Measurements from ENCODE around the gene ANKRD1. TPM values are rescaled to one million over a fixed set of nuclear protein-coding genes. Genes with fewer than 3 reads are reported as not detected.
A peak's percentile ranks its signal among the peaks of the same experiment; 100 is the strongest.

ANKRD1 gene
- total RNA-seq, 1 experiment from 2014 or later, result not detected

DNA sequence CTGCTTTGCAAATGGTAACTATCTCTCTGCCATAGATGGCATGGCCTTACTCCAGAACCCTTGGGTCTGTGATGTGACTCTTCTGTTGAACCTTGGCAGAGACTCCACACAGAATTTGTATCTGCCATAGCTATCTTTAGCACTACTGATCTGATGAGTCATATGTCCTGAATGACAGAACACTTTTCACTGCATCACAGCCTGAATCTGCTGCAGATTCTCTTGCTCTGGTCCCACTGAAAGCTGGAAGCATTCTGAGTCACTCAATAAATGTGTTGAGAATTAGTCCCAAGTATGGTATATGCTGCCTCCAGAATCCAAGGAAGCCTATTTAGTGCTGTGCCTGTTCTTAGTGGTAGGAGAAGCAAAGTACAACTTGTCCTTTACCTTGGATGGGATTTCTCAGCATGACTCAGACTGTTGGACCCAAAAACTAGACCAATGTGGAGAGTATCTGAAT lies 39.5 kb upstream of the ANKRD1 start:
- Histone ChIP-seq H3K27ac (ENCODE audit: low read depth, low read length) (no peak overlapping the region), H3K27me3 (ENCODE audit: insufficient read depth, low read length) (no peaks in the 10 kb centered on the region), H3K9me3 (ENCODE audit: control insufficient read depth in 1 of 2, insufficient read depth in 1 of 2, low read depth in 1 of 2, low read length in 2 of 2) (no peaks in the 10 kb centered on the region), H3K36me3 (ENCODE audit: control insufficient read depth in 1 of 2, insufficient read depth in 2 of 2, low read length in 2 of 2) (no peaks in the 10 kb centered on the region), H3K9ac (ENCODE audit: low read length) (no peak overlapping the region), H3K4me3 (replicated peaks in 1 of 2; ENCODE audit: low read depth in 1 of 2, low read length in 2 of 2) (no peak overlapping the region), H3K4me2 (ENCODE audit: low read length) (peak overlapping the region; percentile 47), H4K20me1 (ENCODE audit: insufficient read depth) (no peaks in the 10 kb centered on the region), H3K4me1 (ENCODE audit: control insufficient read depth in 1 of 2, insufficient read depth in 2 of 2, low read length in 2 of 2) (peaks cover 0 to 12% of the 10 kb centered on the region in 2 experiments; a peak in 2 of 4 replicates), H3K79me2 (ENCODE audit: insufficient read depth, low read length) (no peaks in the 10 kb centered on the region), H3K9me2 (ENCODE audit: insufficient read depth) (no peaks in the 10 kb centered on the region), H2AFZ (ENCODE audit: low read depth, low read length, poor library complexity, severe bottlenecking) (no peak overlapping the region)
- no TSS peak for BruUV-seq (replicated peaks)
- 0 out of 2 replicates have a peak, but pooled peaks have one; percentile 15 for TF ChIP-seq JUND (IDR thresholded peaks at IDR 0.05)
- no peak for TF ChIP-seq SRF (IDR thresholded peaks at IDR 0.05; ENCODE audit: low read depth)
- peak; percentile 41; the same call in 1 of the 2 replicates for TF ChIP-seq FOSL1 (IDR thresholded peaks at IDR 0.05; ENCODE audit: low read depth)
- ChIA-PET POLR2A (no interaction called here), CTCF (no interaction called here), RAD21 (ENCODE audit: low non-redundant PET in 1 of 2, low total read pairs in 2 of 2, uncharacterized antibody in 2 of 2, unreplicated experiment in 2 of 2) (no interaction called here)
- ATAC-seq, result peak; percentile 59
- intact Hi-C loops (cut with micrococcal nuclease), result no loop called here
- DNase-seq (ENCODE audit: low read depth, low spot score), result no peak

DNA sequence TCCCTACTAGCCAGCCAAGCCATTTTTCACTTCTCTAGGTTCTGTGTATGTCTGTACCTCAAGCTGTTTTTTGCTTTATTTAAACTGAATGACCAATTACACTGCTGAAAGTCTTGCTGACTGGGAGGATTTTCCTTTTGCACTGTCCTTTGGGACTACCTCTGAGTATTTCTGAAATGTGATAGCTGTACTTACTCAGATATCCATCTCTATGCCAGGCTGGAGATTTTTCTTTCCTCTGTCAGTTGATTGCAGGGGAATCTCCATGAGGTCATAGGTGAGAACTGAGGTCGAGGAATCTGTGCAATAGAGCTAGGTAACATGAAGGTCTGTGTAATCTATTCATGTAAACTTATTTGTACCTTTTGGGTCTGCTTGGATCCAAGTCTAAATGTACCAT lies 38.9 kb upstream of the ANKRD1 start:
- Histone ChIP-seq H3K9me3 (ENCODE audit: control insufficient read depth in 1 of 2, insufficient read depth in 1 of 2, low read depth in 1 of 2, low read length in 2 of 2) (no peaks in the 10 kb centered on the region), H3K9ac (ENCODE audit: low read length) (no peak overlapping the region), H3K79me2 (ENCODE audit: insufficient read depth, low read length) (no peaks in the 10 kb centered on the region), H3K27me3 (ENCODE audit: insufficient read depth, low read length) (no peaks in the 10 kb centered on the region), H2AFZ (ENCODE audit: low read depth, low read length, poor library complexity, severe bottlenecking) (no peak overlapping the region), H4K20me1 (ENCODE audit: insufficient read depth) (no peaks in the 10 kb centered on the region), H3K36me3 (ENCODE audit: control insufficient read depth in 1 of 2, insufficient read depth in 2 of 2, low read length in 2 of 2) (no peaks in the 10 kb centered on the region), H3K4me1 (ENCODE audit: control insufficient read depth in 1 of 2, insufficient read depth in 2 of 2, low read length in 2 of 2) (peaks cover 0 to 12% of the 10 kb centered on the region in 2 experiments; a peak in 2 of 4 replicates), H3K4me3 (replicated peaks in 1 of 2; ENCODE audit: low read depth in 1 of 2, low read length in 2 of 2) (no peak overlapping the region), H3K9me2 (ENCODE audit: insufficient read depth) (no peaks in the 10 kb centered on the region), H3K27ac (ENCODE audit: low read depth, low read length) (no peak overlapping the region), H3K4me2 (ENCODE audit: low read length) (peak overlapping the region; percentile 47)
- DNase-seq (ENCODE audit: low read depth, low spot score) (no peak), ATAC-seq (no peak)
- ChIA-PET RAD21 (ENCODE audit: low non-redundant PET in 1 of 2, low total read pairs in 2 of 2, uncharacterized antibody in 2 of 2, unreplicated experiment in 2 of 2) (no interaction called here), CTCF (no interaction called here), POLR2A (no interaction called here)
- BruUV-seq (replicated peaks), result no TSS peak
- TF ChIP-seq, protein P1, sequence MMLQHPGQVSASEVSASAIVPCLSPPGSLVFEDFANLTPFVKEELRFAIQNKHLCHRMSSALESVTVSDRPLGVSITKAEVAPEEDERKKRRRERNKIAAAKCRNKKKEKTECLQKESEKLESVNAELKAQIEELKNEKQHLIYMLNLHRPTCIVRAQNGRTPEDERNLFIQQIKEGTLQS (IDR thresholded peaks at IDR 0.05), result no peak
- TF ChIP-seq SRF (IDR thresholded peaks at IDR 0.05; ENCODE audit: low read depth), result no peak
- no peak for TF ChIP-seq CBX3 (IDR thresholded peaks at IDR 0.05; ENCODE audit: low read depth)
- no peak for TF ChIP-seq ELF1 (IDR thresholded peaks at IDR 0.05; ENCODE audit: borderline replicate concordance, low read depth)
- TF ChIP-seq, protein P2, sequence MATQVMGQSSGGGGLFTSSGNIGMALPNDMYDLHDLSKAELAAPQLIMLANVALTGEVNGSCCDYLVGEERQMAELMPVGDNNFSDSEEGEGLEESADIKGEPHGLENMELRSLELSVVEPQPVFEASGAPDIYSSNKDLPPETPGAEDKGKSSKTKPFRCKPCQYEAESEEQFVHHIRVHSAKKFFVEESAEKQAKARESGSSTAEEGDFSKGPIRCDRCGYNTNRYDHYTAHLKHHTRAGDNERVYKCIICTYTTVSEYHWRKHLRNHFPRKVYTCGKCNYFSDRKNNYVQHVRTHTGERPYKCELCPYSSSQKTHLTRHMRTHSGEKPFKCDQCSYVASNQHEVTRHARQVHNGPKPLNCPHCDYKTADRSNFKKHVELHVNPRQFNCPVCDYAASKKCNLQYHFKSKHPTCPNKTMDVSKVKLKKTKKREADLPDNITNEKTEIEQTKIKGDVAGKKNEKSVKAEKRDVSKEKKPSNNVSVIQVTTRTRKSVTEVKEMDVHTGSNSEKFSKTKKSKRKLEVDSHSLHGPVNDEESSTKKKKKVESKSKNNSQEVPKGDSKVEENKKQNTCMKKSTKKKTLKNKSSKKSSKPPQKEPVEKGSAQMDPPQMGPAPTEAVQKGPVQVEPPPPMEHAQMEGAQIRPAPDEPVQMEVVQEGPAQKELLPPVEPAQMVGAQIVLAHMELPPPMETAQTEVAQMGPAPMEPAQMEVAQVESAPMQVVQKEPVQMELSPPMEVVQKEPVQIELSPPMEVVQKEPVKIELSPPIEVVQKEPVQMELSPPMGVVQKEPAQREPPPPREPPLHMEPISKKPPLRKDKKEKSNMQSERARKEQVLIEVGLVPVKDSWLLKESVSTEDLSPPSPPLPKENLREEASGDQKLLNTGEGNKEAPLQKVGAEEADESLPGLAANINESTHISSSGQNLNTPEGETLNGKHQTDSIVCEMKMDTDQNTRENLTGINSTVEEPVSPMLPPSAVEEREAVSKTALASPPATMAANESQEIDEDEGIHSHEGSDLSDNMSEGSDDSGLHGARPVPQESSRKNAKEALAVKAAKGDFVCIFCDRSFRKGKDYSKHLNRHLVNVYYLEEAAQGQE (IDR thresholded peaks at IDR 0.05; ENCODE audit: low read depth), result no peak
- TF ChIP-seq EZH2phosphoT487 (IDR thresholded peaks at IDR 0.05; ENCODE audit: borderline replicate concordance), result no peak
- intact Hi-C loops (cut with micrococcal nuclease), result no loop called here
